SHP77 treated with DMSO at 0.1 percent for 48 hours (cell line): ENCODE data around the gene TMEM147.
A peak's percentile ranks its signal among the peaks of the same experiment; 100 is the strongest.

ENCODE experiments used
- DNase-seq: peaks from one replicate; lab custom pipeline; 2025; lab: John Stamatoyannopoulos, UW

The TMEM147 gene

GRCh38 chr19:35549174-35549788 lies 3.9 kb downstream of the TMEM147 start:
- DNase-seq = peak; percentile 39

DNA sequence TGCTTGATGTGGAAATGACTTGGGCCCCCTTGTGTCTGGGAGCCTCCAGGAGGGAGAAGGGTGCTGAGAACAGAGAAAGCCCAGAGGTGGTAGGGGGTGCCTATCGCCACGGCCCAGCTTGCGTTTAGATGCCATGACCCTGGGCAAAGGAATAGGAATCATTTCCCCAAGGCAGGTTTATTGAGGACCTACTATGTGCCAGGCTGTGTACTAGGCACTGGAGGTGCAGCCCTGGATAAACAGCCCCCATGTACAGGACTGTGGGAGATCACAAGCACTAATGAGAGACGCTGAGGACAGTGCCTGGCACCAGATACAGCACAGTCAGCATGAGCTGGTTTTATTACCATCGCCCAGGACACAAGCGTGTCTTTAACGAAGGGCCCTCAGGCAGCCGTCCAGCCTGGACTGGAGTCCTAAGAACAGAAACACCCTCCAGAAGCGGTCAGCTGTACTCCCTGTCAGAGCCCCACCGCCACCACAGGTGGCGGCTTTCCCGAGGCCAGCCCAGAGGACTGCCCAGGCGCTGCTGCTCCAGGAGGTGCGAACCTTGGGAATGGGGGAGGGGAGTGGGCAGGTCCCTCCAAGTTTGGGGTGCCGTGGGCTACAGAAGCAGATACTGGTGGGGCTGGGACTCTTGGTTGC lies 4.6 kb downstream of the TMEM147 start:
- DNase-seq = no peak

DNA sequence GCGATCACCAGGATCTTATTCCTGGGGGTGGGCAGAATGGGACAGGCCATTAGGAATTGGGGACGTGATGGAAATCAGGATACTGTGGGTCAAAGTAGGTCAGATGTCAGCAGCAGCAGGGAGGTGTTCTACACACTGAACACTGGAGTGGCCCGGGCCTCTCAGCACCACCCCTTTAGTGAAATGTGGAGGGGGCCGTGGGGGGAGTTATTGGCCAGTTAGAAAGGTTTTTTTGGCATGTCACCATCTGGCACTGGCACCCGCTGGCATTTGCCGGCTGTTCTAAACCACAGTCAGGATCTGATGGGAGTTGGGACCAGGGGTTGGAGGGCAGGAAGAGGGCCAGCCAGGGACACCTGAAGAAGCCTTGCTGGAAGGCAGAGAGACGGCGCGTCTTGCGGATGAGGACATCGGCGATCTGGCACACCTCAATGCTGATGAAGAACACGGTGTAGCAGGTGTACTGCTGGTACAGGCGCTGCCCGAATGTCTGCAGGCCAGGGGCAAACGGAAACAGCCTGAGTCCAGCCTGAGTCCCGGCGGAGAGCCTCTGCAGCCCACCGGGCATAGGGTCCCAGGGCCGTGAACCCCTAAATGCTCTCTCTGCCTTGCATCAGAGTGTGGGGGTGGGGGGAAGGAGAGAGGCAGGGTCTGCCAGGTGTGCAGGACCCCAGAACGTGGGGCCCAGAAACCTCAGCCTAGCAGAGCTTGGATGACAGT lies 5.8 kb downstream of the TMEM147 start:
- DNase-seq = no peak

DNA sequence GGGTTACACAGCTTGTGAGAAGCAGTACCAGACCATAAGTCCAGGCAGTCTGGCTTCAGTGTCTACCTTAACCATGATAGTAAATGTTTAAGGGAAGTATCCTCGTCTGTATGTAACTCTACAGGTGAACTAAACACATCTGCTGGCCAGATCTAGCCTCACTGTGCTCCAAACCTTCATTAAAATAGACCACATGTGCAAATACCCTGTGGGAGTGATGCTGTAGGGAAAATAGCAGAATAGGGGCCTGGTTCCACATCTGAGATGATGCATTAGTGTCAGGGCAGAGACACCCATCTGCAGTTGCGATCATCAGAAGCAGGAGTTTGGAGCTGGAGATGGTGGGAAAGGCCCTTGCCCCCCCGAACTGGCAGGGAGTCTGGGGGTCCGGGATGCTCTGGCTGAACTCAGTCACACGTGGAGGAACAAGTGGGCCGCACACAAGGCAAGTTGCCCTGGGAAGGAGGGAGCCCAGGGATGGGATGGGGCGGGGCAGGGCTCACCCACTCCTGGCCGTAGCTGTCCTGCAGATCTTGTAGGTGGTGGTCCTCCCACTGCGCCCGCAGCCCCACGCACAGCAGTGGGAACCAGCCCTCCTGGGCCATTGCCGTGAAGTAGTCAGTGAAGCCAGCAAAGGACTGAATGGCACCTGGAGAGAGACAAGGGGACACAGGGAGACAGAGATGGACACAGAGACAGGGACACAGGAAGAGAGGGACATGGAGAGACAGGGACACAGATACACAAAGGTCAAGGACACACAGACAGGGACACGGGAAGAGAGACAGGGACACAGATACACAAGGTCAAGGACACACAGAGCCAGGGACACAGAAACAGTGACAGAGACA lies 7.3 kb downstream of the TMEM147 start:
- DNase-seq = no peak

DNA sequence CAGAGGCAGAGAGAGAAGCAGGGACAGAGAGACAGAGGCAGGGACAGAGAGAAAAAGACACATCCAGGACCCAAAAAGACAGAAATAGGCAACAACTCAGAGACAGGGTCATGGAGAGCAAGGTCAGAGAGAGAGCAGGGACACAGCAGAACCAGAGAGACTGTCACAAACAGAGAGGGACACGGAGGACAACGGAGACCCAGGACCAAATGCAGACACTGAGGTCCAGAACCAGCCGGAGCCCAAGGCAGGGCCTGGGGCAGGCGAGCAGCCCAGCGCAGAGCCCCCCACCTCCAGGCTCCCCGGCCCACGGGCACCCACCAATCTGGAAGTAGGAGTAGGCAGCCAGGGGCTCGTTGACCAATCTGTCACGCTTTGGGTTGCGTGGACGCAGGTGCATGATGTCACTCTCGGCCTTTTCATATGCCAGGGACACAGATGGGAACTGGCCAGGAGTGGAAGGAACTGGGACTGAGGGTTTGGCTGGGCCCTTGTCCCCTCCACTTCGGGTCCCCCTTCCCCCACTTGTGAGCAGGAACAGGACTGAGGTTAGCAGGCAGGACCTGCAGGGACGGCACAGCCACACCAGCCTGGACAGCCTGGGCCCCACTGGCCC lies 8.1 kb downstream of the TMEM147 start:
- no peak for DNase-seq

- no peak for DNase-seq
Measured at GRCh38 chr19:35554076-35554475, 8.7 kb downstream of the TMEM147 start.

- no peak for DNase-seq
Measured at GRCh38 chr19:35555301-35556005, 10.0 kb downstream of the TMEM147 start.

- no peak for DNase-seq
Measured at GRCh38 chr19:35556025-35556590, 10.7 kb downstream of the TMEM147 start.

DNA sequence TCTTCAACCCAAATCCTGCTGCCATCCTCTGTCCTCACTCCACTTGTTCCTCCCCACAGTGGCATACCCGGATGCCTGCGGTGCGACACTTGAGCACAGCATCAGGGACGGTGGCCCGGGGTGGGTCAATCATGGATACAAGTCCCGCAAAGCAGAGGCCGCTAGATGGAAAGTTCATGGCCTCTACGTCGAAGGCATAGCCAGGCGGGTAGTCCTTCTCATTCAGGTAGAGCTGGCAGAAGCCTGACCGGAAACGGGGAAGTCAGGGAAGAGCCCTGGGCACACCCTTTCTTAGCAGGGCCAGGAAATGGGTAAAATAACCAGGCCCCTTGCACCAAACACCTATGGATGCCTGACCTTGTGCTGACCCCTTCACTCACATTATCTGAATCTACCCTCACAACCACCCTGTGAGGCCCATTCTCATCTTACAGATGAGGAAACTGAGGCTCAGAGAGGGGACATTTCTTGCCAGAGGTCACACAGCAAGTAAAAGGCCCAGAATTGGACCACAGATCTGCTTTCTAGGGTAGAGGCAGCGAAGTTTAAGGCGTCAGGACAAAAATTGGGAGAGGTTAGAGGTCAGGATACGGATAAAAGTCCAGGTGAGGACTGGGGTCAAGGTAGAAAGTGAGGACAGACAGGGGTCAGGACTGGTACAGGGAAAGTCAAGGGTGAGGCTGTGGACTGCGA lies 11.6 kb downstream of the TMEM147 start:
- no peak for DNase-seq

DNA sequence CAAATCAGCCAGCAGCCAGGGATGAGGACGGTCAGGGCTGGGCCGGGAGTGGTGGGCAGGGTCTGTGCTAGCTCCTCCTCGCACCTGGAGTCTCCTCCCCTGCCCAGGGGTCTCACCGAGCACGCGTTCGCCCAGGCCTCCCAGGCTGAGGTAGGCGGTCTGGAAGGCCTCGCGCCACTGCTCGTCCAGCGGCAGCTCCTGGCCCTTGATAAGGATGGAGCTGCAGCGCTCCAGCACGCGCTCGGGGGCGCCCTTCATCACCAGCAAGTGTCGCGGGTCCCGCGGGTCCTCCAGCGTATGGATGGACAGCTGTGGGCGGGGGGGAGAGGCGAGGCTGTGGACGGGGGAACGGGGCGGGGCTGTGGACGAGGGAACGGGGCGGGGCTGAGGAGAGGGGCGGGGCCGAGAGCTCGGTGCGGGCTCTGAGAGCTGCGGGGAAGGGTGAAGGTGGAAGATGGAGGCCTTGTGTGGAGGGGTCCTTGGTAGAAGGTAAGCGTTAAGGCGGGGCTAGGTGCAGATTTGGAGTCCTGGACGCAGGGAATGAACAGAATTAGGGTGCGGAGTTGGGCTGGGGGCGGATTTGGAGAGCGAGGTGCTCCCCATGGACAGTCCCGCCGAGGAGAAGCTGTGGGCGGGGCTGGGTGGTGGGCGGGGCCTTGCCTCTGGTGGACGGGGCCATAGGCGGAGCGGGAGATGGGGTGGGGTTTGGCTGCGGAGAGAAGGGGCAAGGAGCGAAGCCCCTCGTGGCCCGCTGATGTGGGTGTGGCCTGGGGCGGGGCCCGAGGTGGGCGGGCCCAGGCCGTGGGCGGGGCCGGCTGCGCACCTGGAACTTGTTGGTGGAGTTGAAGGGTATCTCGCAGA lies 12.3 kb downstream of the TMEM147 start:
- peak; percentile 47 for DNase-seq

DNA sequence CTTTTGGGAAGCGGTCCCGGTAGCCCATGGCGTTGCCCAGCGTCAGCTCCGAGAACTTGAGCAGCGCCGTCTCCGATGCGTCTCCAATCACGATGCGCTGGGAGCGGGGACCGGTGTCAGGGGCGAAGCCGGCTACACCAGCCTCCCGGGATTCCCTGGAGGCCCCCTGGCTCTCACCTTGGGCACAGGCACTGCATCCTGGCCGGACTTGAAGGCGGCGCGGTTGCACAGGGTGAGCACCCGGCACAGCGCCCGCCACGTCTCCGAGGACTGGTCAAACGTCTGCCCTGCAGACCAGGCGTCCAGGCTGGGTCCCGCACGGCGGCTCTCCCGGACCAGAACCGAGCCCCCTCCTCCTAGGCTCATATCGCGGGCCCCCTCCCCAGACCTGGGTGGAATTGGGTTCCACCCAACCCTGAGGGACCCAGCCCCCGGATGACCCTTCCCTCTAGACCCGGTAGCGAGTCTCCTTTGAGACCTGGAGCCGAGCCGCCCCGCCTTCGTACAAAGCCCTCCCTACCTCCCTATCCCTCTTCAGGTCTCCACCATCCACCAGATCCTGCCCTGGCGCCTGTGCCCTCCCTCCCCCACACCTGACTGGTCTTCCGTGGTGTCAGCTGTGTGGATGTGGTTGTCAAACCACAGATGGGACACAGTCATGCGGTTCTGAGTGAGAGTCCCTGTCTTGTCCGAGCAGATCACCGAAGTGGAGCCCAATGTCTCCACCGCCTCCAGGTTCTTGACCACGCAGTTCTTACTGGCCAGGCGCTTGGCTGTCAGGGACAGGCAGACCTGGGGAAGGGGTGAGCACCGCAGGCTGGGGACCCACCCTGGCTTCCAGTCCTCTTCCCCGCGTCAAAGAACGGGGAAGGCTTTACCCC lies 13.2 kb downstream of the TMEM147 start:
- DNase-seq = no peak

- DNase-seq = no peak
Measured at GRCh38 chr19:35559281-35559659, 13.8 kb downstream of the TMEM147 start.

GRCh38 chr19:35559781-35560180 lies 14.4 kb downstream of the TMEM147 start:
- DNase-seq = no peak

- no peak for DNase-seq
Measured at GRCh38 chr19:35560271-35560670, 14.8 kb downstream of the TMEM147 start.

DNA sequence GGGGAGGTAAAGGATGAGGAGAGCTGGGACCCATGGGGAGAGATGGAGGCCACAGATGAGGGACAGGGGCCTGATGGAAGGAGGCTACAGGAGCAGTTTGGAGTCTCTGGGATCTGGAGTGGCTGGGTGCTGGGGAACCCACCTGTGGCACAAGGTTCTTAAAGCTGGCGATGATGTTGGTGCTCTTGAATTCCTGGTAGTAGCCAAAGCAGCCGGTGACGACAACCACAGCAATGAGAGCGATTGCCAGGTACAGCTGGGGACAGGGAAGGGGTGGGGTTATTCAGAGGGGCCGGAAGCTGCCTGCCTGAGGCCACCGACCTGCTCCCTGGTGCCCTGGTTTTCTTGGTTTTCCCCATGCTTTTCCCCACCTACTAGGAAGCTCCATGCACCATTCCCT lies 15.3 kb downstream of the TMEM147 start:
- no peak for DNase-seq

DNA sequence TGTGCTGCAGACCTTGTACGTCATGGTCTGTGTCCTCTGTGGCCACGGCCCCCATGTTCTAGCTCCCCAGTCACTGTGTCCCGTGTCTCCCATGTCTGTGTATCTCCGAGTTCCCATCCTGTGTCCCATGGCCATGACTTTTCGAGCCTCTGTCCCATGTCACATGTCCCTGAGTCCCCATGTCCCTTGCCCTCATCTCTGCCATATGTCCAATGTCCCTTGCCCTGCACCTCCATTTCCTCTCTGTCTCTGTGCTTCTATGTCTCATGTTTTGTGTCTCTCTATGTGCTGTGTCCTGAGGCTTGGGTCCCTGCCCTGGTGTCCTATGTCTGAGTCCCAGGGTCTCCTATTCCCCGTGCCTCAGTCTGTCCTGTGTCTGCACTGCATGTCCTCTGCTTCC lies 16.0 kb downstream of the TMEM147 start:
- DNase-seq = no peak

GRCh38 chr19:35562336-35562735 lies 16.9 kb downstream of the TMEM147 start:
- no peak for DNase-seq

- no peak for DNase-seq
Measured at GRCh38 chr19:35562776-35563175, 17.4 kb downstream of the TMEM147 start.
